ENCODE data around the gene LDHAL6B. TPM values are rescaled to one million over a fixed set of nuclear protein-coding genes. Genes with fewer than 3 reads are reported as not detected.
A peak's percentile ranks its signal among the peaks of the same experiment; 100 is the strongest.

The LDHAL6B gene
- total RNA-seq, 6 experiments from 2014 or later, result not detected

GRCh38 chr15:59237119-59237855 is 30.6 kb downstream of the LDHAL6B start:
- ATAC-seq (peak in 1 of 4 donors; percentile 47), DNase-seq (no peak)
- no peaks in the 10 kb centered on the region for H3K27me3 ChIP-seq
- no peak overlapping the region for H3K4me3 ChIP-seq
- TF ChIP-seq POLR2A (IDR thresholded peaks at IDR 0.05) (no peak), CTCF (IDR thresholded peaks at IDR 0.05) (no peak)
- 78% methylated on average over 8 of the region's 8 CpGs for WGBS (ENCODE audit: insufficient coverage, low coverage, low lambda C conversion rate, missing lambda C conversion rate)
- H3K9me3 ChIP-seq, result no peaks in the 10 kb centered on the region
- H3K27ac ChIP-seq, result peak overlapping the region in 1 of 3 donors; percentile 12
- intact Hi-C loops (cut with DNase I), result no loop called here
- H3K4me1 ChIP-seq, result no peaks in the 10 kb centered on the region
- H3K36me3 ChIP-seq, result no peaks in the 10 kb centered on the region

GRCh38 chr15:59237924-59238331 is 31.3 kb downstream of the LDHAL6B start:
- H3K4me1 ChIP-seq, result no peaks in the 10 kb centered on the region
- intact Hi-C loops (cut with DNase I), result no loop called here
- no peaks in the 10 kb centered on the region for H3K36me3 ChIP-seq
- H3K9me3 ChIP-seq, result no peaks in the 10 kb centered on the region
- DNase-seq, result no peak
- WGBS (ENCODE audit: insufficient coverage, low coverage, low lambda C conversion rate, missing lambda C conversion rate), result 53% methylated on average over 5 of the region's 5 CpGs
- ATAC-seq, result peak in 1 of 4 donors; percentile 60
- TF ChIP-seq POLR2A (IDR thresholded peaks at IDR 0.05), result no peak
- TF ChIP-seq CTCF (IDR thresholded peaks at IDR 0.05), result no peak
- H3K27ac ChIP-seq, result no peak overlapping the region
- no peak overlapping the region for H3K4me3 ChIP-seq
- no peaks in the 10 kb centered on the region for H3K27me3 ChIP-seq

- no peak for DNase-seq
These were observed 33.4 kb downstream of the LDHAL6B start for GRCh38 chr15:59240036-59240435.

GRCh38 chr15:59242649-59243048 is 36.0 kb downstream of the LDHAL6B start:
- ATAC-seq (no peak), DNase-seq (no peak)
- no peaks in the 10 kb centered on the region for H3K36me3 ChIP-seq

More at GRCh38 chr15:59240036-59240435, 33.4 kb downstream of the LDHAL6B start:
- Histone ChIP-seq H3K36me3 (no peaks in the 10 kb centered on the region), H3K27ac (no peak overlapping the region), H3K4me3 (no peak overlapping the region), H3K27me3 (no peaks in the 10 kb centered on the region), H3K4me1 (no peaks in the 10 kb centered on the region), H3K9me3 (no peaks in the 10 kb centered on the region)
- 69% methylated on average over 5 of the region's 5 CpGs for WGBS (ENCODE audit: insufficient coverage, low coverage, low lambda C conversion rate, missing lambda C conversion rate)
- TF ChIP-seq CTCF (IDR thresholded peaks at IDR 0.05) (no peak), POLR2A (IDR thresholded peaks at IDR 0.05) (no peak)
- intact Hi-C loops (cut with DNase I), result no loop called here
- ATAC-seq, result no peak

More at GRCh38 chr15:59242649-59243048, 36.0 kb downstream of the LDHAL6B start:
- TF ChIP-seq CTCF (IDR thresholded peaks at IDR 0.05), result no peak
- TF ChIP-seq POLR2A (IDR thresholded peaks at IDR 0.05), result no peak
- Histone ChIP-seq H3K9me3 (no peaks in the 10 kb centered on the region), H3K4me1 (no peaks in the 10 kb centered on the region), H3K4me3 (no peak overlapping the region), H3K27ac (no peak overlapping the region), H3K27me3 (no peaks in the 10 kb centered on the region)
- WGBS (ENCODE audit: insufficient coverage, low coverage, low lambda C conversion rate, missing lambda C conversion rate), result 83% methylated on average over 2 of the region's 2 CpGs
- intact Hi-C loops (cut with DNase I), result no loop called here
